VCaP (cell line): ENCODE results near the gene BANF1.
A peak's percentile ranks its signal among the peaks of the same experiment; 100 is the strongest.

ENCODE experiments used
- H3K27ac ChIP-seq: fragments of 450-650 bp; 2 replicates; pipeline ENCODE4 v1.5.1; 2017
- TF ChIP-seq, protein P1 (sequence below): fragments of 450-650 bp; conservative IDR thresholded peaks from 2 replicates; pipeline ENCODE4 v1.5.1; 2017; ENCODE audit warnings: mild to moderate bottlenecking, moderate library complexity

The BANF1 gene

DNA sequence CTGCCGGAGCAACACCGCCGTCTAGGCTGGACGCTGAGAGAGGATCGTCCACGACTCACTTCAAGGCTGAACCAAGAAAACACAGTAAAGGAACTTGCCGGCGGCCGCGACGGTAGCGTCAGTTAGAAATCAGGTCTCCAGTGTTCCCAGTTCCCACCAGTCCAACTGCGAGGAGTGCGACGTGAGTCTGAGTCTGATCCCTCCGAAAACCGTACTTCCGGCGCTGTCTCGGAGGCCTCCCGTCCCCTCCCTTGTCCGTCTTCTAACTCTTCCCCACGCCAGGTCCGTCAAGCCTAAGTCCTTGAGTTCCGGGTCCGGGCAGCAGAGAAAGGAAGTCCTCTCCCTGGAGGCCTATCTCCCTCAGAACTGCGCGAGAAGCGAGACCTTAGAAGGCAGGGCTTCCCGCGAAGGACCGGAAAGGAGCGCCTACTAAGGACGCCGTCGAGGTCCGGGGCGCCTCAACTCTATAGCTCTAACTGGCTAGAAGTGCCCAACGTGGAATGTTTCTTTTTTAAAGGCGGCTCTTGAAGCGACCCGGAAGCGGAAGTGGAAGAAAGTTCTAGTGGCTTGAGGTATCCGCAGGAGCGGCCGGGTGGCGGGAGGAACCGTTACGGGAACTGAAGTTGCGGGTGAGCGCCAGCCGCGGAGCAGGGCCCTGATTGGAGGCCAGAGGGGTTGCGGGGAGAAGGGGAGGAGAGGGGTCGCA is at the start of gene BANF1, which contains the start of gene EIF1AD:
TSS of gene BANF1 (plus strand) at position 562 of the 706 bp plus-strand sequence. CDS start 748 bp downstream, outside the sequence.
TSS of gene EIF1AD (minus strand) at position 216 of the 706 bp plus-strand sequence. CDS start 1,768 bp downstream, outside the sequence.
- TF ChIP-seq, protein P1, sequence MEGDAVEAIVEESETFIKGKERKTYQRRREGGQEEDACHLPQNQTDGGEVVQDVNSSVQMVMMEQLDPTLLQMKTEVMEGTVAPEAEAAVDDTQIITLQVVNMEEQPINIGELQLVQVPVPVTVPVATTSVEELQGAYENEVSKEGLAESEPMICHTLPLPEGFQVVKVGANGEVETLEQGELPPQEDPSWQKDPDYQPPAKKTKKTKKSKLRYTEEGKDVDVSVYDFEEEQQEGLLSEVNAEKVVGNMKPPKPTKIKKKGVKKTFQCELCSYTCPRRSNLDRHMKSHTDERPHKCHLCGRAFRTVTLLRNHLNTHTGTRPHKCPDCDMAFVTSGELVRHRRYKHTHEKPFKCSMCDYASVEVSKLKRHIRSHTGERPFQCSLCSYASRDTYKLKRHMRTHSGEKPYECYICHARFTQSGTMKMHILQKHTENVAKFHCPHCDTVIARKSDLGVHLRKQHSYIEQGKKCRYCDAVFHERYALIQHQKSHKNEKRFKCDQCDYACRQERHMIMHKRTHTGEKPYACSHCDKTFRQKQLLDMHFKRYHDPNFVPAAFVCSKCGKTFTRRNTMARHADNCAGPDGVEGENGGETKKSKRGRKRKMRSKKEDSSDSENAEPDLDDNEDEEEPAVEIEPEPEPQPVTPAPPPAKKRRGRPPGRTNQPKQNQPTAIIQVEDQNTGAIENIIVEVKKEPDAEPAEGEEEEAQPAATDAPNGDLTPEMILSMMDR = no peak
- H3K27ac ChIP-seq = peak within 1 kb of the TSS; percentile 99

DNA sequence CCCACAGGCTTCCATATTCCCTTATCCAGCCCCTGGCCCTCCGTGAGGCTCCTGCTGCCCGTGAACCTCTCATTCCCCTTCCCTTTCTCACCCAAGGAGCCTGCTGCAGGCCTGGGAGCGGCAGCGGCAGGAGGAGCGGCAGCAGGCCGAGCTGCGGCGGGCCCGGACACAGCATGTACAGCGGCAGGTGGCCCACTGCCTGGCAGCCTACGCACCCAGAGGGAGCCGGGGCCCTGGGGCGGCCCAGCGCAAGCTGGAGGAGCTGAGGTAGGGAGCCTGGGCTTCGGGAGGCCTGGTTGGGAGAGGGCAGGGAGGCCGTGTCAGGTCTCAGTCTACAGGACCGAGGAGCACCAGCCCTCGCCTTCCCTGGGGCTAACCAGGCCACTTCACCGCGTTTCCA is 48.8 kb upstream of the BANF1 start:
- TF ChIP-seq, protein P1 = no peak
- no peak overlapping the region for H3K27ac ChIP-seq

DNA sequence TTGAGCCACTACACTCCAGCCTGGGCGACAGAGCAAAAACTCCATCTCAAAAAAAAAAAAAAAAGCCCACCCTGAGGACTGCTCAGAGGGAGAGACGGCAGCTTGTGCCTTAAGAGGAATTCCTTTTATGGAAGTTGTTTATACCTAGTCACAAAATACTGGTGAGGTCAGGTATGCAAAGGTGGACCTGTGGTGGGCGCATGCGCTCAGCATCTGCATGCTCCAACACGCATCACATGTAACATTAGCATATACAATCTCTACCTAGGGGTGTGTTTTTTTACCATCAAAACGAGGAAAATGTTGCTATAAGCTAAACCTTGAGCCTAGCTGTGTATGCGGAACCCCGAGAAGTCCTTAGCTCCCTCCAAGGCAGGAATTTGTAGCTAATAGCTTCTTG is 47.5 kb upstream of the BANF1 start:
- TF ChIP-seq, protein P1 = no peak
- no peak overlapping the region for H3K27ac ChIP-seq

DNA sequence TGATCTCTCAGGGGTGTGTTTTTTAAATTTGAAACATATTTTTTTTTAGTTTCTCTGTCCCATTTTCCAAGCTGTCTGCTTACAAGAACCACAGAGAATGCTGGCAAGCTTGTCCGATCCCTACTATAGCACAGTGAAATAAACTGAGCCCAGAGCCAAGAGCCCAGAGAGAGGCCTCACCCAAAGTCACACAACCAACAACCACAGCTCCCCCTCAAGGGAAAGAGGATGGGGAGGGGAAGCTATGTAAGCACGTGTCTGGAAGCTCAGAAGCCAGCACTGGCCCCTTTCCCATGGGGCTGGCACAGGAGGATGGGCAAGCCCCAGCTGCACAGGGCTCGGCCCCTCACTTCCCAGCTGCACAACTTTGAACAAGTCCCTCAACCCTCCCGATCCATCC is 44.0 kb upstream of the BANF1 start:
- TF ChIP-seq, protein P1 = no peak
- no peak overlapping the region for H3K27ac ChIP-seq

GRCh38 chr11:65958774-65959420 is 43.4 kb upstream of the BANF1 start:
- TF ChIP-seq, protein P1 = no peak
- H3K27ac ChIP-seq = no peak overlapping the region

- peak overlapping the region; percentile 98 for H3K27ac ChIP-seq
- TF ChIP-seq, protein P1 = no peak
These were observed 41.5 kb upstream of the BANF1 start for GRCh38 chr11:65960824-65961266.

DNA sequence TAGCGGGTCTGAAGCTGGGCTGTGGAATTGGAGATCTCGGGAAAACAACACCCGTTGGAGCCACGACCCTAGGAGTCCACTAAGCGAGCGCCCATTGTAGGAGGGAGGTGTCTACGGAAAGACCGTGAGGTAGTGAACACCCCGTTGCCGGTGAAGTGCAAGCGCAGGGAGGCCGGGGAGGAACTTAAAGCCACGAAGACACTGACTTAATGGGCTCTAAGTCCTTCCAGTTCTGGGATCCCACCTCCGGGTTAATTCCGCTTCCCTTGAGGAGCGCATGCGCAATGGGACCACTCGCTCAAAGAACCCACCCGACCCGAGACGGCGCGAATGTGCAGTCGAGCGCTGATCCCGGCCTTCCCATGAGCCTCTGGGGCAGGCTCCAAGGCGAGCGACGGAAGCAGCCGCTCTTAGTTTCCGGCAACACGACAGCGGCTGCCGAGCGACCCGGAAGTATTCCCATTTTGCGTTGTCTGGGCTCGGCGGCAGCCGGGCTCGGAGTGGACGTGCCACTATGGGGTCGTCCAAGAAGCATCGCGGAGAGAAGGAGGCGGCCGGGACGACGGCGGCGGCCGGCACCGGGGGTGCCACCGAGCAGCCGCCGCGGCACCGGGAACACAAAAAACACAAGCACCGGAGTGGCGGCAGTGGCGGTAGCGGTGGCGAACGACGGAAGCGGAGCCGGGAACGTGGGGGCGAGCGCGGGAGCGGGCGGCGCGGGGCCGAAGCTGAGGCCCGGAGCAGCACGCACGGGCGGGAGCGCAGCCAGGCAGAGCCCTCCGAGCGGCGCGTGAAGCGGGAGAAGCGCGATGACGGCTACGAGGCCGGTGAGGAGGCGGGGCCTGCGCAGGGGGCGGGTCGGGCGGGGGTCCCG is 40.8 kb upstream of the BANF1 start, which contains the start of gene SART1:
TSS of gene SART1 (plus strand) at position 468 of the 874 bp plus-strand sequence. CDS start at position 515, 47 bp downstream.
- TF ChIP-seq, protein P1 = no peak
- H3K27ac ChIP-seq = peak within 1 kb of the TSS; percentile 98
